Measurements from ENCODE around the gene EIF5B.
"Not testable (repeated sequence)": the region's sequence is repeated elsewhere in the genome, so short reads cannot be mapped to it uniquely, and the experiment has no call there.

The EIF5B gene

DNA sequence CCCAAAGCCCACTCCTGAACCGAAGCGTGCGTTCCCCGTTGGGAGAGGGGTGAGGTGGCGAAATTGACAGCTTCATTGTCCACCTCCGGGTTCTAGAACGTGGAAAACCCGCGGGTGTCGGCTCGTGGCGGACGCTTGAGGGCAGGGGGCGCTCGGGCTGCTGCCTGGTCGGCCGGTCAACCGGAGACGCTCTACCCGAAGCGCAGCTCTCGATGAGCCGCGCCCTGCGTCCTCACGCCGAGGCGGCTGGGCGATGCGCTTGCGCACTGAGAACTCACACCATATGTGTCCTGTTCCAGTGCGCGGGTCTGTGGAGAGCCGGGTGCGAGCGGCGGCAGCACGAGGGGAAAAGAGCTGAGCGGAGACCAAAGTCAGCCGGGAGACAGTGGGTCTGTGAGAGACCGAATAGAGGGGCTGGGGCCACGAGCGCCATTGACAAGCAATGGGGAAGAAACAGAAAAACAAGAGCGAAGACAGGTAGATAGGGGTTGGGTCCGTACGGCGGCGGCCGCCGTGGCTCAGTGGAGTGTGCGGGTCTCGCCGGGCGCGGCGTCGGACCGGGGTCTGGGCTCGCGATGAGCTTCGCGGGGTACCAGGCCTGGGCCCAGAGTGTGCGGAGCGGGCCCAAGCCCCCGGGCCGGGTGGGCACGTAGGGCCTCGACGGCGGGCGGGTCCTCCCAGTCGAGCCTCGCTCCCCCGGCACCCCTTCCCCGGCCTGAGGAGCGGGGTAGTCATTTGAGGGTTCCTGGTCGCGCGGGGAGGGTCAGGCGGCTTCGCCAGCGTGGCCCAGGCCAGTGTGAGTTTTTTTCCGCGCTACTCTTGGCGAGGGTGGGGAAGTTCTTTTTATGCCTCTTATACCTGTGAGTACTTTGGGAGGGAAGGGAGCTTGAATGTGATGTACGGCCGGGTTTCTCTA is at the start of gene EIF5B:
TSS of gene EIF5B (plus strand) at position 277 of the 916 bp plus-strand sequence. CDS start at position 443, 166 bp downstream.
- no peak for FAIRE-seq

GRCh38 chr2:99297994-99298393 is 39.2 kb upstream of the EIF5B start:
- FAIRE-seq, result no peak

DNA sequence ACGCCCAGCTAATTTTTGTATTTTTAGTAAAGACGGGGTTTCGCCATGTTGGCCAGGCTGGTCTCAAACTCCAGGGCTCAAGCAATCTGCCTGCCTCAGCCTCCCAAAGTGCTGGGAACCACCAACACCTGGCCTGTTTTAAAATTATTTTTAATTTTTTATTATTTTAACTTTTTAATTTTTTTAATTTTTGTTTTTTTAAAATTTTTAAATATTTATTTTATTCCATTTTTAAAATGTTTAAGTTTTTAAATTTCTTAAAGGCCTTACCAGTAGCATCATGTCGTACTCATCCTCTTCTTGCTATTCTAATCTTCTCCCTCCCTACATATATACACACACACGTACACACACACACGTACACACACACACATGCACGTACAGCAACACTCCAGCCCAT is 37.6 kb upstream of the EIF5B start:
- FAIRE-seq, result no peak

DNA sequence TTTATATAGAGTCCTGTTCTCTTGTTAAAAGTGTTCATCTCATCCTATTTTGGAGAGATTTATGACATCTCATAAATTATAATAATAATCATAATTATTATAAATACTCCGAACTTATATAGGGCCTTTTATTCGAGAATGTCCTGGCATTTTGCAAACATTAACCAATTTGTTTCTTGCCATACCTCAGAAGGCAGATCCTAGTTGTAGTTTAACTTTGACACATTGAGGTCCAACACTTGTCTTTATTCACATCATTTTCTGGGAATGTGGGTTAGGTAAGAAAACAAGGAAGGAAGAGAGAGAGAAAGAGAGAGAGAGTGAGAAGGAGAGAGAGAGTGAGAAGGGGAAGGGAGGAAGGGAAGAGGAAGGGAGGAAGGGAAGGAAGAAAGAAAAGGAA is 36.1 kb upstream of the EIF5B start, which contains the start of gene LYG1:
TSS of gene LYG1 (minus strand) at position 101 of the 400 bp plus-strand sequence. CDS start 5,527 bp downstream, outside the sequence.
- FAIRE-seq, result not testable (repeated sequence)

DNA sequence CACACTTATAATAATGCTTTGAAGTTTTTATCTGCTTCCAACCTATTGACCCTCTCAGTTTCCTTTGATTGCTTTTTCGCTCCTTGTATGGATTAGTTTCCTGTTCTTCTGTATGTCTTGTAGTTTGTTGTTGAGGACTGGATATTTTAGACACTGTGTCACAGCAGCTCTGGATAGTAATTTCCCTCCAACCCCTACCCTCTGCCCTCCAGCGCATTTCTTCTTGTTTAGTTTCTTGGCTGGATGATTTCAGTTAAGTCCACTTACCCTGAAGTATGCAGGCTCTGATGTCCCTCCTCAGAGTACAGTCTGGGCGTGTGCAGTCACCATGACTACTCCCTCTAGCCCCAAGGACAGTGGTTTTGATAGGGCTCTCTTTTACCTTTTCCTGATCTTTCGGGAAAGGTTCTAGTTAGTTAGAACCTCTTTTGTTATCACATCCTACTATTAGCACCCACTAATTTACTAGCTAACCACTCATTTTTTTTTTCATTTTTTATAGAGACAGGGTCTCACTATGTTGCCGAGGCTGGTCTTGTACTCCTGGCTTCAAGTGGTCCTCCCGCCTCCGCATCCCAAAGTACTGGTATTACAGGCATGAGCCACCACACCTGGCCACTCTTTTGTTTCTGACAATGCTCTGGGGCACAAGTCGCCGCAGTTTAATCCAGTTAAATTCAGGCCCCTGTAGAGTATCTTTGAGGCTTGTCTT is 19.9 kb upstream of the EIF5B start:
- FAIRE-seq, result no peak

GRCh38 chr2:99317873-99318200 is 19.4 kb upstream of the EIF5B start:
- FAIRE-seq, result not testable (repeated sequence)

DNA sequence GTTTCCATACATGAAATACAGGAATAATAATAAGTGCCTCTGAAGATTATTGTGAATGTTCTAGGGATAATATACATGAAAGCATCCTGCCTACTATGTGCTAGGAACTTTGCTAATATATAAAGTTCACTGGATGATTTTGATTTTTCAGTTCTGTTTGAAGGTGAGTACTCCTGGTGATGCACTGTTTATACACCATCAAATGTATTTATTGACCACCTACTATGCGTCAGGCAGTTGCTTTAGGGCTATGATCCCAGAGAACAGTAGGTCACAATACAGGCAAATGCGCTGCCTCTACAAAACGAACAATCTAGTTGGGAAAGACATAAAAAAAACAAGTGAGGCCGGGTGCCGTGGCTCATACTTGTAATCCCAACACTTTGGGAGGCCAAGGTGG is 11.8 kb upstream of the EIF5B start:
- FAIRE-seq, result no peak

DNA sequence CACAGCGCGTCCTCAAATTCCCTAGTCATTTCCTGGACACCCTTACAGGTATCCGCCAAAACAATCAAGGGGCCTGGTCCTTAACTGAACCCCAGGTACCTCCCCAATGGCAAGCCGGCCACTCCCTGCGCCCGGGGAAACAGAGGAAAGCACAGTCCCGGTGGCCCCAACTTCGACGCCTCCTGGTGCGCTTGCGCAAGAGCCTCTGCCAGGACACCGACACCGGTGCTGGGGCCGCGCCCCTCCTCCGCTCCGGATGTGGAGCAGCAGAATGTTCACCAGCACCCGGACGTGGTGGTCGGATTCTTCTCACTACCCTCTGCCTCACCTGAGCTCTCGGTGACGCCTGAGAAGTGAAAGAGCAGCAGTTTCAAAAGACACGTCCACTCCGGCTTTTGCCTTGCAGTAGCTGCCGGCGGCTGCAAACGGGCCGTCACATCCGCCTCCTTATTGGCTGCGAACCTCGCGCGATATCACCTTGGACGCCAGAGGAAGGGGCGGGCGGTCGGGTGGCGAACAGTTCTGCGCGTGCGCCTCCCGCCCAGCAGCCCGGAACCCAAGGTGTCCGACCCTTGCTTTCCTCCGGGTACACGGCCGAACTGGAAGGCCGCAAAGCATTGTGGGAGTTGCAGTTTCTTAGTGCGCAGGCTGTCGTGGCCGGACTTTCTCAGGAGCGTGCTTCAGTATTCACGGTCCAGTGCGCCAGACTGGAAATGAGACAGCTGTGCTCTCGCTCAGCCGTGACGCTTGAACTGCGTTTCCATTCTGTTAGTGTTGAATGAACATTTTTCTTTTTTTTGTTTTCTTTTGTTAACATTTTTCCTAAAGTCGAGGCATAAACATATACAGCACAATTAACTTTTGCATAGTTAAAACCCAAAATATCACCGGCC is 1.0 kb upstream of the EIF5B start, which contains the start of gene TXNDC9:
TSS of gene TXNDC9 (minus strand) at position 423 of the 893 bp plus-strand sequence. CDS start 3,123 bp downstream, outside the sequence.
- no peak for FAIRE-seq

DNA sequence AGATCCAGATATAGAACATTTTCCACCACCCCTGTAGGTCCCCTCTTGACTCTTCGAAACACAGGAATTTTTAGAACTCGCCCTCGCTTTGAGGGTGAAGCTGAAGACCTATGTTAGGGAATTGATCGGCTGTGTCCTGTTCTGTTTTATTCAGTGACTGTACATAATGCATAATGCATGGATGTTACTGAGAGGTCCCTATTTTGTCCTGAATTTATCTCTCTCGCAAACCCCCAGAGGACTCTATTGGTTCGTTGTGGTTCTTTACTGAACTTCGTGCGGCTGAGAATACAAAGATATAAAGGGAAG is 431 bp upstream of the EIF5B start:
- no peak for FAIRE-seq

DNA sequence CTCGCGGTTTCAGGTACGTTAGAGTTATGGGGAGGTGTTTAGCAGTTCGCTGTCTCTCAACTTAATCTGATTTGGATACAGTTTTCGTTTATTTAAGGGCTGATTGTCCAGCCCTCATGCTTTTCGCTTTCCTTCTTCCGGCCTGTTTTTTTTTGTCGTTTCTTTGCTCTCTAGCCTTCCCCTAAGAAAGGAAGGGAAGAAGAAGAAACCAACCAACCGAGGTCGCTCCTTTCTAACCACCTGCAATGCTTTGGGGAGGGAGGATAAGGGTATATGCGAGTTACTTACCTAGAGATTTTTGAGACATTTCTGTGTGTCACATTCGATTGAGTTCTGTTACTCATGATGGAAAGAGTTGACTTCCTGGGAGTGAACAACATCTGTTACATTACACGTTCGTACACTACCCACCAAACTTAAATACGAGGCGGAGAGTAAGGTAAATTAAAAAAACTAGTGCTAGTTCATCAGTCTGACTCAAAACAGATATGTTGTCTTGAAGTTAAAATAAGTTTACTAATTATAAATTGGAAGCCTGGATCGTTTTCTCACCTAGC is 918 bp downstream of the EIF5B start:
- no peak for FAIRE-seq

DNA sequence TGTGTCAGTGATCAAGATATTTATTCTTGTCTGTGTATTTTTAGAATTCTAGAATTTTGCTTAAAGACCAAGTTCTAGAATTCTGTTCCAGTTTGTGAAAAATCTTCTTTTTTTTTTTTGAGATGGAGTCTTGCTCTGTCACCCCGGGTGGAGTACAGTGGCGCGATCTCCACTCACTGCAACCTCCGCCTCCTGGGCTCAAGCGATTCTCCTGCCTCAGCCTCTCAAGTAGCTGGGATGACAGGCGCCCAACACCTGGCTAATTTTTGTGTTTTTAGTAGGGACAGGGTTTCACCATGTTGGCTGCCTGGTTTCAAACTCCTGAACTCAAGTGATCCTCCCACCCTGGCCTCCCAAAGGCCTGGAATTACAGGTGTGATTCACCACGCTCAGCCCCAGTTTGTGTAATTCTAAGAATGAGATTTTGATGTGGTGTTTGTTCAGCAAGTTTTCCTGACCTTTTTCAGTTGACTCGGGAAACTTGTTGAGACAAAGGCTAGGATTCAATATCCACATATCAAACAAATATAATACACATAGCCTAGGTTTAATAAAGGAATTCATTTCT is 3.6 kb downstream of the EIF5B start:
- no peak for FAIRE-seq

DNA sequence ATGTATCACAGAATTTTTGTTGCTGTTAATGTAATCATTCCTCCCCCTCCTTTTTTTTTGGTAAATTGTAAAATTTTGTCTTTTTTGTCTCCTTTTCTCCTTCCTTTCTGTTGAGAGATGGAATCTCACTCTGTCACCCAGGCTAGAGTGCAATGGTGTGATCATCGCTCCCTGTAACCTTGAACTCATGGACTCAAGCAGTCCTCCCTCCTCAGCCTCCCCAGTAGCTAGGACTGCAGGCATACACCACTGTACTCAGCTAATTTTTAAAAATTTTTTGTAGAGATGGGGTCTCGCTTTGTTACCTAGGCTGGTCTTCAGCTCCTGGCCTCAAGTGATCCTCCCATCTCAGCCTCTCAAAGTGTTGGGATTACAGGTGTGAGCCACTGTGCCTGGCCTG is 5.3 kb downstream of the EIF5B start:
- no peak for FAIRE-seq

DNA sequence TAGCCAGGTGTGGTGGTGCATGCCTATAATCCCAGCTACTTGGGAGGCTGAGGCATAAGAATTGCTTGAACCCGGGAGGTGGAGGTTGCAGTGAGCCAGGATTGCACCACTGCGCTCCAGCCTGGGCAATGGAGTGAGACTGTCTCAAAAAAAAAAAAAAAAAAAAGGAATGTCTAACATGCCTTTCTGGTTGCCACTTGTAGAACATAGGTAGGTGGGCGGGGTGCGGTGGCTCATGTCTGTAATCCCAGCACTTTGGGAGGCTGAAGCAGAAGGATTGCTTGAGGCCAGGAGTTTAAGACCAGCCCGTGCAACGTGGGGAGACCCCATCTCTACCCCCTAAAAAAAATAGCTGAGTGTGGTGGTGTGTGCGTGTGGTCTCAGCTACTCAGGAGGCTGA is 8.3 kb downstream of the EIF5B start:
- not testable (repeated sequence) for FAIRE-seq

GRCh38 chr2:99346218-99346617 is 9.0 kb downstream of the EIF5B start:
- FAIRE-seq, result no peak

DNA sequence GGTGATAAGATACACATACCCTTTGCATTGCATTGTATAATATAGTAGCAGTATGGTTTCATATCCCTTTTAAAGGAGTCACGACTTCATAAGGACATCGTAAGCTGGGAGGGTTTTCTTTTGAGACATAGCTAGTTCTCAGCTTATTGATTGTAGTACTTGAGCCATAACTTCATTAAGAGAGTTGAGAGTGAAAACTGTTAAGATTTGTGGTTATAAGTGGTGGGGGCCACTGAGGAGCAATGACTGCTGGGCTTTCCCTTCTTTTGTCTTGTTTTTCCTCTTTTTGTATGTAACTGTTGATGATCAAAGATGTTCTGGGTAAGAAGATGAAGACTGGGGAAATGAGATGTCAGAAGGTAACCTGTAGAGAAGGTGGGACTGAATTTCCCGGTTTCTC is 11.0 kb downstream of the EIF5B start:
- FAIRE-seq, result no peak

- no peak for FAIRE-seq
Measured at GRCh38 chr2:99350194-99350593, 13.0 kb downstream of the EIF5B start.

GRCh38 chr2:99354070-99354469 is 16.9 kb downstream of the EIF5B start:
- no peak for FAIRE-seq

GRCh38 chr2:99354825-99355224 is 17.6 kb downstream of the EIF5B start:
- not testable (repeated sequence) for FAIRE-seq

DNA sequence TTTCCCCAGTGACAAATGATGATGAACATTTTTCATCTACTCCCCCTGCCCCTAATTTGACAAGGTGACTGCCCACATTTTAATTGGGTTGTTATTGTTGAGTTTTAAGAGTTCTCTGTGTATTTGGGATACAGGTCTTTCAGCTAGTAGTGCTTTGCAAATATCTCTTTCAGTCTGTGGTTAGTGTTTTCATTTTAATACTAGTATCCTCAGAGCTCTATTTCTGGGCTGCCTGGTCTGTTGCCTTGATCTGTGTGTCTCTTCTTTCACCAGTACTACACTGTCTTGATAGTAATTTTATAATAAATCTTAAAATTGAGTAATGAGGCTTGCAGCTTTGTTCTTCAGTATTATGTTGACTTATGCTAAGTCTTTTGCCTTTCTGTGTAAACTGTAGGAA is 19.7 kb downstream of the EIF5B start:
- FAIRE-seq, result no peak

- FAIRE-seq, result no peak
Measured at GRCh38 chr2:99365661-99366060, 28.5 kb downstream of the EIF5B start.

- FAIRE-seq, result not testable (repeated sequence)
Measured at GRCh38 chr2:99368854-99369253, 31.7 kb downstream of the EIF5B start.

- no peak for FAIRE-seq
Measured at GRCh38 chr2:99373144-99373543, 36.0 kb downstream of the EIF5B start.
